ENCODE results near the gene PIAS4.
A peak's percentile ranks its signal among the peaks of the same experiment; 100 is the strongest.

Gene PIAS4

DNA sequence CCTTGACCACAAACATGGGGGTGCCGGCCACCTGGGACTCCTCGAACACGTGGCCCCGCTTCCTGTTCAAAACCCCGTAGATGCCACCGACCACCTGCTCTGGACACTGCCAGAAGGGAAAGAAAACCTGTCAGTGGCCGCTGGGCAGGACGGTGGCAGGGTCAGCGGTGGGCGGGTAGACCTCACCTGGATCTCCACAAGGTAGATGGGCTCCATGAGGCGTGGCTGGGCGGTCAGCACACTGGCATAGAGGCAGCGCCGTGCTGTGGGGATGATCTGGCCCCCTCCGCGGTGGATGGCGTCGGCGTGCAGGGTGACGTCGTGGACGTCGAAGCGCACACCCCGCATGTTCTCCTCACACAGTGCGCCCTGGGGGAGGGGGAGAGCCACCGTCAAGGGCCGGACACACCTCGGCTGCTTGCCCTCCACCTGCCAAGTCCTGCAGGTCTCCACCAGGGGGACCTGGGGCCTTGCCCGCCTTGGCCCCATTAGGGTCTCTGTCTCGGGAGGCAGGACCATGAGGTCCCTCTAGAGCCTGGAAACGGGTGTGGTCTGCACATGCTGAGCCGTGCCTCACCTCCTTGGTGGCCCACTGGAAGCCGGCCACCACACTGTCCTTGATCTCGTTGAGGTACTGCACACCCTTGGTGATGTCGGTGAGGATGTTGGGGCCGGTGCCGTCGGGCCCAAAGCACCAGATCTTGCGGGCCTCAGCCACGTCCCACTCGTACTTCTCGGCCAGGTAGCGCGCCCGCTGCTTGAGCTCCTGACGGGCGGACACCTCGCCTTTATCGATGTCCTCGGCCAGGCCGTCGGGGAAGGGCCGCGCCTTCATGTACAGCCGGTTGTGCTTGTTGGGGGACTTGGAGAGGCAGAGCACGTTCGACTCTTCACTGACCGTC is 30.0 kb upstream of the PIAS4 start:
- no peak for DNase-seq

DNA sequence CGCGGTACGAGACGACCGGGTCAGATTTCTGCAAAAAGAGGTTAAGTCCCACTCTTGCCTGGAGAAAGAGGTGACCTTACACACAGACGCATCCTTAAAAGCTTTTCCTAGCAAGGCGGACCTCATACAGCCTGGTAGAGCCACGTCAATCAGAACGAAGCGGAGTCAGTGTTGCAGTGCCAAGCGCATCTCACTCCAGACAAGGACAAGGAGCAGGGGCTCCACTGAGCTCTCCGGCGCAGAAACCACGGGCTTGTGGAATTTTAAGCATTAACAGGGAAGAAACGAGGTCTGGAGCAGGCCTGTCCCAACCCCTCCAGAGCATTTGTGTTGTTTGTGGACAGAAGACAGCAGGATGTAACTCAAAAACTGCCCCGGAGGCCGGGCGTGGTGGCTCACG is 29.4 kb upstream of the PIAS4 start:
- no peak for DNase-seq

DNA sequence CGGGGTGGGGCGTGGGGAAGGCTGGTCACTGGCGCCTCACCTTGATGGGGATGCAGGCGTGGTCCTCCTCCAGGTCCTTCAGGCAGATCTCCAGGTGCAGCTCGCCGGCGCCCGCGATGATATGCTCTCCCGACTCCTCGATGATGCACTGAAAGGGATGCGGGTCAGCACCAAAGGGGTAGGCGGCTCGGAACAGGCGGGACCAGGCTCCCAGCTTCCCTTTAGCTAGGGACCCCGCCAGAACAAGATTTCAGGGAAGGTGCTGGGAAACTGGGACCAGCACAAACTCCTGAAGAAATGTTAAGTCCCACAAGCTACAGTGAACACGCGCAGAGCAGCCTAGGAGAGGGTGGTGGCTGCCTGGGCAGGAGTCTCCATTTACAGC is 28.3 kb upstream of the PIAS4 start:
- no peak for DNase-seq

DNA sequence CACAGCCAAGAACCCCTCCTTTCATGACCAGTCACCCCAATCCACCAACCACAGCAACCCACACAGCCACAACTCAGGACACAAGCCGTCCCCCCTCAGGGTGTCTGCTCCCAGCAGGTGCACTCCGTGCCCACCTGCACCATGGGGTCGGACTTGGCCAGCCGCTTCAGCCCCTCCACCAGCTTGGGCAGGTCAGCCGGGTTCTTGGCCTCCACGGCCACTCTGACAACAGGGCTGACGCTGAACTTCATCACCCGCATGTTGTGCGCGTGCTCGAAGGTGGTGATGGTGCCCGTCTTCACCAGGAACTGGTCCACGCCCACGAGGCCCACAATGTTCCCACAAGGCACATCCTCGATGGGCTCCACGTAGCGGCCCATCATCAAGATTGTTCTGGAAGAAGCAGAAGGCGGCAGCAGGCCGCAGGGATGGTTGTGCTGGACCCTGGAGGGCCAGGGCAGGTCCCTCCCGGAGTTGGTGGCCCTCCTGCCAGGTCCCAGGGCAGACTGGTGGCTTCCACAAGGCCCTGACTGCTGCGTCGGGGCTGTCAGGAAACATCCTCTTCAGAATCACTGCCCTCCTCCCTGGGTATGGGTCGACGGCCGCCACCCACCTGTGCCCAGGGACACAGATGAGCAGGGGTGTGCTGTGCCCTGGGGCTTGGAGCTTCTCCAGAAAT is 27.7 kb upstream of the PIAS4 start:
- DNase-seq: no peak

DNA sequence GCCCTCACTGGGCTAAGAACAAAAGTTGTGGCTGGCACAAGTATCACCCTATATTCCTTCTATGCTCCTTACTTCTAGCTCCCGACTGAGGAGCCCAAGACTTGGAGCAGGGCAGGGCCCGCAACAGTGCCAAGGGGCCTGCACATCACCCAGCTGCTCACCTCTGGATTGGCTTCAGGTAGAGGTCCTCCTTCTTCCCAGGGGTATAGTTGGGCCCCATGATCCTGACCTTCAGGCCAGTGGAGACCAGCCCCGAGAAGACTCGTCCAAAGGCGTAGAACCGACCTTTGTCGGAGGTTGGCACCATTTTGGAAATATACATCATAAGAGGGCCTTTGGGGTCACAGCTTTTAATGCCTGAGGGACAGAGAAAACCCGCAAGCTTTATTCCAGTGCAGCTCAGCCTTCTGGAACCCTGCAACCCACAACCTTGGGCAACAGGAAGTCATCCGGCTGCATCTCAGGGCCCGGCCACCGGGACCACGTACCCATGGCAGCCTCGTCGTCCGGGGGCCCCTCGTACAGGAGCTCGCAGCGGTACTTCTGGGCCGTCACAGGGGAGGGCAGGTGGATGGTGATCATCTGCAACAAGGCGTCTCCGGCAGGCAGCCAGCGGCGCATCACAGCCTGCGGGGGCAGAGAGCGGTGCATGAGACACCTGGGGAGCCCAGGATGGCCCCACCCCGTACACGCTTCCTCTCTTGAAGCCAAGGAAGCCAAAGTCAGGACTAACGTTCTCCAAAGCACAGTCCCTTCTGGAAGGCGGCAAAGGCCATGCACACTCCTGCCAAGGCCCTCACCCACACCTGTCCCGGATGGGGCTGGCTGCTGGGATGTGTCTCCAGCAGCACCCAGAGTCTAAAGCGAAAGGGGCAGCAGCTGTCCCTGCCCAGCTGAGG is 26.9 kb upstream of the PIAS4 start:
- no peak for DNase-seq

DNA sequence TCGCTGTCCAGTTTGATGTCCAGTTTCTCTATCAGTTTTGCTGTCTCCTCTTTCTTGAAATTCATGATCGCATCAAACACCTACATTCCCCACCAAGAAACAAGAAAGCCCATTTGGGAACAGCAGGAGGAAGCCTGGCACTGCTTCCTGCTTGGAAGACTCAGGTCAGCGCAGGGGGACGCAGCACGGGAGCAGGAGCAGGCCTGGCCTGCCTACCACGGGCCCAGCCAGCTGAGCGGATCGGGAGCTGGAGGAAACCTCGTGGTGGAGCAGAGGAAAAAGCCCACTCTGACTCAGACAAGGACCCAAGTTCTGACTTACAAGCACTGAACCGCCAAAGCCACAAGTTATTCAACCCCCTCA is 26.2 kb upstream of the PIAS4 start:
- no peak for DNase-seq

DNA sequence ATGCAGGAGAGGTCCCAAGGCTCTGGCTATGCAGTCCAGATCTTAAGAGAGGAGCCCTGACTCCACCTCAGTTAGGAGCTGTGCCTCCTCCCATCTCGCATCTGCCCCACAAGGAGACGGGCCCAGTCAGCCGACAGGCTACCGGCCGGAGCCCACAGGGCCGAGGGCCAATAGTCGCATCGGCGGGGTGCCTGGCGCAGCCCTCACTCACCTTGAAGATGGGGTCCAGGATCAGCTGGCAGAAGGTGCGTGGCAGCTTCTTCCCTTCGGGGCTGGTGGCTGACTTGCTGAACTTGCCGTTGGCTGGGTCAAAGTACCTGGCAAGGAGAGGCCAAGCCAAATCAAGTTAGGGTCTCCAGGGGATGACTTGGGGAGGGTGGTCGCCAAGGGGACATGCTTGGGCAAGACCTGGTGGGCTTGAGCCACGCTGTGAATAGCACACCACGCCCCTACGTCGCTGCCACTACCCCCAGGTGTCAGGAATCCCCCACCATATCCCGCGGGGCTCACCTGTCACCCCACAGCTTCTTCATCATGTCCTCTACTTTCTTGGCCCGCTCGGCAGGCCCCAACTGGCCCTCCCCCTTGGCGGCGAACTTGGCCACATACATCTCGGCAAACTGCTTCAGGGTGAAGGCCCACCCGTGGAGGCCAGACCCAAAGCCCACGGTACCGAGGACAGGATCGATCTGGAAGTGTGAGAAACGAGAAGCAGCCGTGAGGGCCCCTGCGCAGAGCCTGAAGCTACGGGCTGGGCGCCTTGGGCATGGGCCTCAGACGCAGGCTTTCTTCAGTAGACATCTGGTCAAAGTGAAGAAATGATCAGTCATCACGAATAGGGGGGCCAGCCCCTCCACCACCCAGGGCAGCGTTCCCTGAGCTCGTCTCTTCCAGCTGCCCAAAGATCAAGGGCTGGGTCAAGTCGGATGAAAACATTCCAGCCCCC is 25.5 kb upstream of the PIAS4 start:
- no peak for DNase-seq

DNA sequence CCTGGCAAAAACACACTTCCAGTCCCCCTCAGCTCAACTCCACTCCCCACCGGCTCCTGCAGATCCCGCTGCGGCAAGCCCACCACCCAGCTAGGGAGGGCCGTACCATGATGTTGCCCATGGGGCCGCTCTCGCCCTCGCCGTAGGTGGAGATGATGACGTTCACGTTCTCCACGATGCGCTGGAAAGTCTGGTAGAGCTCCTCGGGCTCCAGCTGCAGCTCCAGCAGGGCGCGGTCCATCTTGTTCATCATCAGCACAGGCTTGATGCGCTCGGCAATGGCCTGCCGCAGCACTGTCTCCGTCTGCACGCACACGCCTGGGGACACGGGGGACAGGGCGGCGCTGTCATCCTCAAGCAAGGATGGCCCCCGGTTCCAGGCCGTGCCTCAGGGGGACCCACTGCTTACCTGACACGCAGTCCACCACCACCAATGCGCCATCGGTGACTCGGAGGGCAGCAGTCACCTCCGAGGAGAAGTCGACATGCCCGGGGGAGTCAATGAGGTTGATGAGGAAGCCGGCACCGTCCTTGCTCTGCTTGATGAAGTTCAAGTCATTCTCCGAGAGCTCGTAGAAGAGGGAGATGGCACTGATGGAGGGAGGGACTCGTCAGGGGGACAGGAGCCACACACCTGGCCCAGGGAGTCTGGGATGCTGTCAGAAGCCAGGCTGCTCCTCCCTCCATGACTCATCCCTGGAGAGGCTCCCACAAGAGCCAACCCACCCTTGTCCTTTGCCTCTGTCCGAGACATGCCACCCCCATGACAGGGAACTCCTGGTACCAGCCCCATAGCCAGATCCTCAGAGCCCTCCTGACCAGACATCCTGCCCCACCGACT is 24.6 kb upstream of the PIAS4 start:
- DNase-seq: peak; percentile 60

DNA sequence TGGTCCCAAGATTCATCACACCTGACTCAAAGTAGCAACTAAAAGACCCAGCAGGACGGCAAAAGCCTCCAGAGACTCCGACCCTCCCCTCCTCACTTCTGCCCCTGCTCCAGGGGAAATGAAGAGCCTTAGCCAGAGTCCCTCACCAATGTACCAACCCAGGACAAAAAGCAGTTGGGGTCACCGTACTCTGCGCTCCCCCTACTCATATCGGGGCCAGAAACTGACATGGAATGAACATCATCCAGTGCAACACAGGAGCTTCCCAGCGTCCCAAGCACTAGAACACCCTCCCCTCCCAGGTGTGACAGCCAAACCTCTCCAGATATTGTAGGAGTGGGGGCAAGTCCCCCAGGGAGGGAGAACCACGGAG is 24.0 kb upstream of the PIAS4 start:
- no peak for DNase-seq

DNA sequence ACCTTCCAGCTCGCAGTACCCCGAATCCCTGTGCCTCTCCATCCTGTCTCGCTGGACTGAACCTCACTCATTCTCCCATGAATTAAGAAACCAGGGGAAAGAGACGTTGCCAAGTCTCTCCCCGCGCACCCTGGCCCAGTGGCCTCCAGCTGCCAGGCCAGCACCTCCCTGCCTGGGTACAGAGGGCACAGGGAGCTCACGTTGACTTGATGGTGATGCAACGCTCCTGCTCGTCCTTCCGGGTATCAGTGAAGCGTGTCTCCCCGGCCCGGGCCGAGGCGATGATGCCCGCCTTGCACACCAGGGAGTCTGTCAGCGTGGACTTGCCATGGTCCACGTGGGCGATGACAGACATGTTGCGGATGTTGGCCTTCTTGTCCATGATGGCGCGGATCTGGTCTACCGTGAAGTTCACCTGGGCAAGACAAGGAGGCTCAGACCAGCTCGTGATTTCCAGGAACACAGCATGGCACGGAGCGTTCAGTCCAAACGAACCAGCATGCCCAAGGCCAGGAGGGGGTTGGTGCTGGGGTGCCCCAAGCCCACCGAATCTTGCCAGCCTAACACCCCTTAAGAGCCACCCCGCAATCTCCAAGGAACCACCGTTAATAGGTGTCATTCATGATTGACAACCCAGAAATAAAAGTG is 23.5 kb upstream of the PIAS4 start:
- DNase-seq: no peak

DNA sequence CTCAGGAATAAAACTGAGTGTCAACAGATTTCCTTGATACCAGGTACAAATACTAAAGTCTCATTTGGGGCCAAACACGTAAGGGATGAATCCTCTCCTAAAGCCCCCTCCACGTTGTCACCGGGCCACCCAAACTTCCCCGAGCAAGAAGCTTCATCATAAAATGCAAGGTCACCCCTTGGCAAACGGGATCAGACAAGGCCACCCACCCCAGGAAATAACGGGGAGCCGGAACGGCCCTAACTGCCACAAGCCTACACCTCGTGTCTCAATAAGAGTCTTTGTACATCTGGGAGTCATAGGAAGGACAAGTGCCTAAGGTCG is 23.0 kb upstream of the PIAS4 start:
- no peak for DNase-seq

DNA sequence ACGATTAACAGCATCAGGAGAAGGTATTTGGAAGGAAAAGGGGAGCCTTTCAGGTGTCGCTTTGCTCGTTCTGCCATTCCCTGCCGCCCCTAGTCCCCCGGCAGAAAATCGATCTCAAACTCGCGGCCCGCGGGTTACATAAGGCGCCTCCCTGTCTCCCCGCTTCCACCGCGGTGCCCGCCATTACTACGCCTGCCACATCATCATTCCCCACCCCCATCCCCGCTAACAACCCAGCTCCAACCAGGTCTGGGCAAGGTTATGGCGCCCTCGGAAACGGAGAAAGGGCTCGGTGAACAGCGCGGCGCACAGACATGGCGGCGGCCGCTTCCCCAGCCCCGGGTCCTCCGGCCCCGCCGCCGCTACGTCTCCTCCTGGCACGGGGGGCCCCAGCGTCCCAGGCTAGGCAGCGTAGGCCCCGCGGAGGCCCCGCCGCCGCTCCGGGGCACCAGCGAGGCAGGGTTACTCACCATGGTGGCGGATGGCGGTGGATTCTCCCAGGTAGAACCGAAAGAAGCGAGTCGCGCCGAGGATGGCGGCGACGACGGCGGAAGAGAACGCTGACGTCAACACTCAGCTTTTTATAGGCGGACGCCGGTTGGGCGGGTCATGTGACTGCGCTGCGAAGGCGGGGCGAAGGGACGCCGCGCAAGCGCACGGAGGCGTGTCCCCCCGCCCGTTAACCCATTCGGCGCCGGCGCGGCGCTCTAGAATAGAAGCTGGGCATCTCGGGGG is 22.5 kb upstream of the PIAS4 start, which contains the start of gene EEF2:
Gene EEF2, minus strand, starts transcription at position 556 of the 735 bp plus-strand sequence. Its CDS starts 83 bp downstream, at position 473.
- peak; percentile 91 for DNase-seq

DNA sequence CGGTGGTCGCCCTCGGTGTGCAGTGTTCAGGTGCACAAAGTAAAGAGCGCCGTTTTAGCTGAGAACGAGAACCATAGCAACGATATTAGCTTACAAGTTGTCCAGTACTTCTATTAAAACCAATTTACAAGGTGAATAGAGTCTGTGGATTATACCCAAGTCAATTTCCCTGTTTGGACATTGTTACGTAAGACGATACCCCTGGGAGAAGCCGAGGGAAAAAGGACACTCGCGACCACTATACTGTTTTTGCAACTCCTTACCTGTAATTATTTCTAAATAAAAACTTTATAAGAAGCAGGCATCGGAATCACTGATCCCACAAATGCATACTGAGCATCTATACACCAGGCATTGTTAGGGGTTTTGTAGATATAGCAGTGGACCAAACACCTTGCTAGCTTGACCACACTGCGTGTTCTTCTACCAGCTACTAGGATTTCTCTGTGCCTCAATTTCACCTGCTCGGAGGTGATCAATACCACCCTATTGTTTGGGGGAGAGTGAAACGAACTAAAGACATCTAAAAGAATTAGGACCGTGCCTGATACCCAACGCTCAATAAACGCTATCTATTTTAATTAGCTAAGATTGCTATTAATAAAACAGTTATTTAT is 21.8 kb upstream of the PIAS4 start:
- no peak for DNase-seq

DNA sequence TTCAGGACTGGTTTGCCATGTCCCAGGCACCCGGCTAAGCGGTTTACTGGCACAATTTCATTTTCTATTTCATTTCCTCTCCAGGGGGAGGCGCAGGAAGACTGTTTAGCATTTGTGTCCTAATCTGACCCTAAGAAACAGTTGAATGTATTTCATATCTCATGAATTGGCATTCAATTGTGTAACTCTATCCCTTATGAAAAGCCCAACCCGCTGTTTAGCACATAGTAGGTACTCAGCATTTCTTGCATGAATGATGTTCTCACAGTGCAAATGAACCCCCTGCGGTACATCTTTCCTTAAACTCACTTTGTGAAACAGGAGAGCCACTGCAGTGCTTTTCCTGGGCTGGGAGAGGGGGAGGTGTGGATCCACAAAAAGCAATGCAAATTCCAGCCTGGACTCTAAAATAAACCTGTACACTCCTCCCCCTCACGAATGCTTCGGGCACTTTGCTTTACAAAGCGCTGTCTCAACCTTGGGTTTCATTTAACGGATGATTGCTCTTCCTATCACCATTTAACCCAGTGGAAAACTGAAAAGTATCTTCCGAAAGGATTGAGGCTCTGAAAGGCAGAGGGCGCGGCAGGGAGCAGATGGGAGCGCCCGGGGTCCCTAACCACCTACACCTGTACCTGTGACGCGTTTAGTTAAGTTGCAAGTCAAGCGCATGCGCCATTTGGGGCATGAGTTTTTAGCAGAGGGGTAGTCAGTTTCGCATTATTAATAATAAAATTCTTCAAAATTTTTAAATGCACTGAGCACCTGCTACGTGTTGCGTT is 21.1 kb upstream of the PIAS4 start:
- DNase-seq: peak; percentile 79

DNA sequence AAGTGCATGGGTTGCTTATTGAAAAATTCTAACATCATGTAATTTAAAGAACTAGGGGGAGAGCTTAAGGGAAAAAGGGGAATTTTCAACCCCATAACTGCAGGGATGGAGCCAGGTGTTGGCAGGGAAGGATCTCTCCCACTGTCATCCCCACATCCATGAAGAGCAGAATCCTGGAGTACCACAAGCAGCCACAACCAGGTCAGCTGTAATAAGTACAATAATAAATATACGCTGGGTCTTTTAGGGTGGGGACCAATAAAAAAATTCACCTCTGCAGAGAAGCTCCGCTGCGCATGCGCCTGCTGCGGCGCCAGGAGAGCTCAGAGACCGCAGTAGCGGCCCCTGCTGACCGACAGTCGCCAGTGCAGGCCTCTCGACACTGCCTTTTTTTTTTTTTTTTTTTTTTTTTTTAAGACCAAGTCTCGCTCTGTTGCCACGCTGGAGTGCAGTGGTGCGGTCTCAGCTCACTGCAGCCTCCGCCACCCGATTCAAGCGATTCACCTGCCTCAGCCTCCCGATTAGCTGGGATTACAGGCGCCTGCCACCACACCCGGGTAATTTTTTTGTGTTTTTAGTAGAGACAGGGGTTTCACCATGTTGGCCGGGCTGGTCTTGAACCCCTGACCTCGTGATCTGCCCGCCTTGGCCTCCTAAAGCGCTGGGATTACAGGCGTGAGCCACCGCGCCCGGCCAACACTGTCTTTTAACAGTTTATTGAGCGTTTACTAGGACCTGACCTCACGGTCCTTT is 19.7 kb upstream of the PIAS4 start:
- peak; percentile 77 for DNase-seq

DNA sequence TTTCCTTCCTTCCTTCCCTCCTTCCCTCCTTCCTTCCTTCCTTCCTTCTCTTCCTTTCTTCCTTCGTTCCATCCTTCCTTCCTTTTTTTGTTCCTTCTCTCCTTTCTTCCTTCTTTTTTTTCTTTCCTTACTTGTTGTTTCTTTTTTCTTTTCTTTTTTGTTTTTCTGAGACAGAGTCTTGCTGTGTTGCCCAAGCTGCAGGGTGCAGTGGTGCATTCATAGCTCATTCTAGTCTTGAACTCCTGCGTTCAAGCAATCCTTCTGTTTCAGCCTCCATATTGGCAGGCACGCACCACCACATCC is 16.8 kb upstream of the PIAS4 start:
- DNase-seq: no peak

DNA sequence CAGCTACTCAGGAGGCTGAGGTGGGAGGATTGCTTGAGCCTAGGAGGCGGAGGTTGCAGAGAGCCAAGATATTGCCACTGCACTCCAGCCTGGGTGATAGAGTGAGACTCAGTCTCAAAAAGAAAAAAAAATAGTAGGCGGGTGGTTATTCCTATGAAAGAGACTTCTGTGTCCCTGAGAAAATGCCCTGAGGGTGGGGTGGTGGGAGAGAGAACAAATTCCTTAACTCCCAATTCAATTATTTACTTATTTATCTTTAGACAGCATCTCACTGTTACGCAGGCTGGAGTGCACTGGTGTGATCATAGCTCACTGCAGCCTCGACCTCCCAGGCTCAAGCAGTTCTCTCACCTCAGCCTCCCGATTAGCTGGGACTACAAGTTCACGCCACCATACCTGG is 11.9 kb upstream of the PIAS4 start:
- DNase-seq: no peak
